Measurements from ENCODE around the gene HSPA9. TPM values are rescaled to one million over a fixed set of nuclear protein-coding genes. Genes with fewer than 3 reads are reported as not detected.

HSPA9 gene
- total RNA-seq (100 to 1,000 TPM; 157 to 427 (median 196) TPM), polyA plus RNA-seq (10 to 100 TPM; 68.8 to 78.2 (median 75.2) TPM)
- long read RNA-seq, donor 1, full-length matches to known transcripts: 11 of 11 reads
- long read RNA-seq, donor 1, partial matches to known transcripts: 0 of 11 reads
- long read RNA-seq, donor 1, other reads (novel, unspliced or antisense): 0 of 11 reads
- long read RNA-seq, donor 2, full-length matches to known transcripts: 22 of 32 reads
- long read RNA-seq, donor 2, partial matches to known transcripts: 10 of 32 reads
- long read RNA-seq, donor 2, other reads (novel, unspliced or antisense): 0 of 32 reads
- long read RNA-seq, donor 3, full-length matches to known transcripts: 20 of 26 reads
- long read RNA-seq, donor 3, partial matches to known transcripts: 6 of 26 reads
- long read RNA-seq, donor 3, other reads (novel, unspliced or antisense): 0 of 26 reads
- long read RNA-seq, donor 4, full-length matches to known transcripts: 3 of 3 reads
- long read RNA-seq, donor 4, partial matches to known transcripts: 0 of 3 reads
- long read RNA-seq, donor 4, other reads (novel, unspliced or antisense): 0 of 3 reads
- long read RNA-seq, donor 5, full-length matches to known transcripts: 35 of 47 reads
- long read RNA-seq, donor 5, partial matches to known transcripts: 12 of 47 reads
- long read RNA-seq, donor 5, other reads (novel, unspliced or antisense): 0 of 47 reads
- long read RNA-seq, donor 6, full-length matches to known transcripts: 64 of 140 reads
- long read RNA-seq, donor 6, partial matches to known transcripts: 76 of 140 reads
- long read RNA-seq, donor 6, other reads (novel, unspliced or antisense): 0 of 140 reads
- long read RNA-seq, donor 7, full-length matches to known transcripts: 36 of 36 reads
- long read RNA-seq, donor 7, partial matches to known transcripts: 0 of 36 reads
- long read RNA-seq, donor 7, other reads (novel, unspliced or antisense): 0 of 36 reads
- long read RNA-seq, donor 8, full-length matches to known transcripts: 37 of 78 reads
- long read RNA-seq, donor 8, partial matches to known transcripts: 41 of 78 reads
- long read RNA-seq, donor 8, other reads (novel, unspliced or antisense): 0 of 78 reads
- long read RNA-seq, donor 9, full-length matches to known transcripts: 27 of 32 reads
- long read RNA-seq, donor 9, partial matches to known transcripts: 5 of 32 reads
- long read RNA-seq, donor 9, other reads (novel, unspliced or antisense): 0 of 32 reads
- long read RNA-seq, donor 10, full-length matches to known transcripts: 22 of 22 reads
- long read RNA-seq, donor 10, partial matches to known transcripts: 0 of 22 reads
- long read RNA-seq, donor 10, other reads (novel, unspliced or antisense): 0 of 22 reads

DNA sequence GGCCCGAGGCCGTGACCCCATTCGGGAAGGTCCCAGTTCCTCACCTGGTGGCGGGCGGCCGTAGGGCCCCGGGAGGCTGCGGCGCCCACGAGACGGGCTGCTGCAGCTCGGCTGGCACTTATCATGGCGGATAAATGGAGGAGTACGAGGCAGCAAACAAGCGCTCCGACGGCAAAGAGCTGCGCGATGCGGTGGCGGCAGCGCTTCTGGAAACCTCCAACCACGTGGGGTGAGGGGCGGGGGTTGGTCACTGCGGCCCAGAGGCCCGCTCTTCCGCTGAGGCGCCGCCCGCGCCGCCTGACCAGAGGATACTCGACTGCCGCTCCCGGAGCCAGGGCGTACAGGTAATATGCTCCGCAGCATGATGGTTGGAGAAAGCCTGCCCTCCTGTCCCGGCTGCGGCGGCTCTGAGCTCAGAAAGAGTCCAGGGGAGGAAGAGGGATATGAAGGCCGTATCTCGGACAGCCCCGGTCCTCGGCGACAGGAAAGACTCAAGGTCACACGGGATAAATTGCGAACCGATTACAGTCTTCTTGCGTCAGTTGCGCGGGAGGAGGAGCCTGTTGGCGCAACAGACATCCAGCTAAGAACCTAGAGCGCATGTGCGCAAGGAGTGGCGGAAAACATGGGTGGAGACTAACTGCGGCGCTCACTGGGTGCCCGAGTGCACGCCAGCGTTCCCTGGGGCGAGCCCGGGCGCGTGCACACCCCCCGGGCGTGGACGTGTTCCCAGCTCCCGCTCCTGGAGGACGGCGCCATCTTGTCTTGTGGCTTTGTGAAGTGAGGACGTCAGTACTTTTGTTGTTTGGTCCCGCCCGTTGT is at the start of gene HSPA9:
HSPA9 (minus strand) TSS at position 208 of the 822 bp plus-strand sequence; CDS start at position 125, 83 bp downstream.
- WGBS, 5 donors: 0 to 8% (median 0%) methylated on average over 3 to 73 of the region's 73 CpGs
- H3K4me3 ChIP-seq: peak within 1 kb of the TSS; percentile 74 to 91 (median 82)

DNA sequence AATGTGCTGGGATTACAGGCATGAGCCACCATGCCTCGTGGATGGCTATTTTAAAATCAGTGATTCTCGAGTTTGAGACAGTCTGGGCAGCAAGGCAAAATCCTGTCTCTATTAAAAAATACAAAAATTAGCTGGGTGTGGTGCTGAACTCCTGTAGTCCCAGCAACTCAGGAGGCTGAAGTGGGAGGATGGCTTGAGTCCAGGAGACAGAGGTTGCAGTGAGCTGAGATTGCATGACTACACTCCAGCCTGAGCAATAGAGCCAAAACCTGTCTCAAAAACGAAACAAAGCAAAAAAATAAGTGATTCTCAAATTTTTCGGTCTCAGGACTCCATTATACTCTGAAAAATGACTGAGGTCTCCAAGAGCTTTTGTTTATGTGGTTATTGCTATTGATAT is 47.9 kb upstream of the HSPA9 start:
- Histone ChIP-seq H3K36me3 (no peaks in the 10 kb centered on the region), H3K4me3 (no peak overlapping the region), H3K9me3 (no peaks in the 10 kb centered on the region), H3K27ac (no peak overlapping the region), H3K4me1 (no peaks in the 10 kb centered on the region), H3K27me3 (no peaks in the 10 kb centered on the region)
- intact Hi-C loops (cut with DNase I; ENCODE audit: low total_unique reads): no loop called here
- no peak for TF ChIP-seq EP300 (IDR thresholded peaks at IDR 0.05)
- whole genome bisulfite sequencing, 5 donors: 65 to 80% (median 73%) methylated on average over 4 of the region's 4 CpGs
- peak in 1 of 2 donors; percentile 57 for DNase-seq

More for the DNA sequence above, at the start of gene HSPA9:
- H3K4me1 ChIP-seq: peaks cover 12 to 49% (median 40%) of the 10 kb centered on the region in 4 donors
- peaks cover 29 to 32% (median 31%) of the 10 kb centered on the region in 4 donors for H3K36me3 ChIP-seq
- no peaks in the 10 kb centered on the region for H3K9me3 ChIP-seq
- intact Hi-C loops (cut with DNase I; ENCODE audit: low total_unique reads): no loop called here
- peak within 1 kb of the TSS; percentile 95 to 99 (median 98) for H3K27ac ChIP-seq
- peak; percentile 99 to 100 for DNase-seq
- no peaks in the 10 kb centered on the region for H3K27me3 ChIP-seq
- peak in 2 of 4 donors; percentile 72 to 83 for TF ChIP-seq POLR2A (IDR thresholded peaks at IDR 0.05)
- TF ChIP-seq, protein P1, sequence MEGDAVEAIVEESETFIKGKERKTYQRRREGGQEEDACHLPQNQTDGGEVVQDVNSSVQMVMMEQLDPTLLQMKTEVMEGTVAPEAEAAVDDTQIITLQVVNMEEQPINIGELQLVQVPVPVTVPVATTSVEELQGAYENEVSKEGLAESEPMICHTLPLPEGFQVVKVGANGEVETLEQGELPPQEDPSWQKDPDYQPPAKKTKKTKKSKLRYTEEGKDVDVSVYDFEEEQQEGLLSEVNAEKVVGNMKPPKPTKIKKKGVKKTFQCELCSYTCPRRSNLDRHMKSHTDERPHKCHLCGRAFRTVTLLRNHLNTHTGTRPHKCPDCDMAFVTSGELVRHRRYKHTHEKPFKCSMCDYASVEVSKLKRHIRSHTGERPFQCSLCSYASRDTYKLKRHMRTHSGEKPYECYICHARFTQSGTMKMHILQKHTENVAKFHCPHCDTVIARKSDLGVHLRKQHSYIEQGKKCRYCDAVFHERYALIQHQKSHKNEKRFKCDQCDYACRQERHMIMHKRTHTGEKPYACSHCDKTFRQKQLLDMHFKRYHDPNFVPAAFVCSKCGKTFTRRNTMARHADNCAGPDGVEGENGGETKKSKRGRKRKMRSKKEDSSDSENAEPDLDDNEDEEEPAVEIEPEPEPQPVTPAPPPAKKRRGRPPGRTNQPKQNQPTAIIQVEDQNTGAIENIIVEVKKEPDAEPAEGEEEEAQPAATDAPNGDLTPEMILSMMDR (IDR thresholded peaks at IDR 0.05): no peak
- TF ChIP-seq EP300 (IDR thresholded peaks at IDR 0.05): no peak
- peak; percentile 92 to 97 (median 94) for TF ChIP-seq POLR2AphosphoS5 (IDR thresholded peaks at IDR 0.05)

DNA sequence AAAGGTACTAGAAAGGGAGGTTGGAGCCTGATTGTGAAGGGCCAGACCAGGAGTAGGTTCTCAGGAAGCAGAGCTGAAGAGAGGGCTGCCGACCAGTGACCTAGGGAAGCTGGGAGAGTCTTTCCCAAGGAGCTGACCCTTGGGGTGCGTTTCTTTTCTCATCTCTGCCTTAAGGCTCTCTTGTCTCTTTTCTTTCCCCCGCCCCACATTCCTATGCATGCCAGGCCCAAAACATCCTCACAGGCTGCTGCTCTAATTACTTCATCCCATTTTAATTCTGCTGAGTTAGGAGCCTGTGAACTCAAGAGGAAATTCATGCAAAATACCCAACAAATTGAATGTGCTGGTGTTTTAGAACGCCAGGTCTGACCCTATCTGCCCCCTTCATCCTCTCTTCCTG is 46.9 kb upstream of the HSPA9 start:
- no peak overlapping the region for H3K4me3 ChIP-seq
- intact Hi-C loops (cut with DNase I; ENCODE audit: low total_unique reads): no loop called here
- TF ChIP-seq, protein P1 (IDR thresholded peaks at IDR 0.05): no peak
- TF ChIP-seq EP300 (IDR thresholded peaks at IDR 0.05): no peak
- no peak for TF ChIP-seq POLR2AphosphoS5 (IDR thresholded peaks at IDR 0.05)
- no peak for TF ChIP-seq POLR2A (IDR thresholded peaks at IDR 0.05)
- no peak overlapping the region for H3K27ac ChIP-seq
- H3K4me1 ChIP-seq: no peaks in the 10 kb centered on the region
- H3K27me3 ChIP-seq: no peaks in the 10 kb centered on the region
- no peak for DNase-seq
- H3K9me3 ChIP-seq: no peaks in the 10 kb centered on the region
- WGBS, 5 donors: 82 to 92% (median 87%) methylated on average over 4 of the region's 4 CpGs
- no peaks in the 10 kb centered on the region for H3K36me3 ChIP-seq

DNA sequence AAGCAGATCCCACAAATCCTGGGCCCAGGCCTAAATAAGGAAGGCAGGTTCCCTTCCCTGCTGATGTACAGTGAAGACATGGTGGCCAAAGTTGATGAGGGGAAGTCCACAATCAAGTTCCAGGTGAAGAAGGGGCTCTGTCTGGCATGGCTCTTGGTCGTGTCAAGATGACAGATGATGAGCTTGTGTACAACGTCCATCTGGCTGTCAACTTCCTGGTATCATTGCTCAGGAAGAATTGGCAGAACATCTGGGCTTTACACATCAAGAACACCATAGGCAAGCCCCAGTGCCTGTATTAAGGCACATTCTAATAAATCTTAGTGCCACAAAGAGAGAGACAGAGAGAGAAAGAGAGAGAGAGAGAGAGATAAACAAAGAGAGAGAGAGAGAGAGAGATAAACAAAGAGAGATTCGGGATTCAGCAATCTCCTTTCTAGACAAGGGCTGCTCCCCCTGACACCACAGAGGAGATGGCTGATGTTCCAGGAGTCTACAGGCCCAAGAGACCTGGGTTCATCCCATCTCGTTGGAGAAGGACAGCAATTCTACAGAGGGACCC is 45.5 kb upstream of the HSPA9 start:
- DNase-seq: no peak
- TF ChIP-seq EP300 (IDR thresholded peaks at IDR 0.05) (no peak), POLR2A (IDR thresholded peaks at IDR 0.05) (no peak), POLR2AphosphoS5 (IDR thresholded peaks at IDR 0.05) (no peak)
- TF ChIP-seq, protein P1 (IDR thresholded peaks at IDR 0.05): no peak

More for the DNA sequence above, 45.5 kb upstream of the HSPA9 start:
- H3K4me3 ChIP-seq: no peak overlapping the region
- H3K9me3 ChIP-seq: no peaks in the 10 kb centered on the region
- H3K4me1 ChIP-seq: no peaks in the 10 kb centered on the region
- no peak overlapping the region for H3K27ac ChIP-seq
- intact Hi-C loops (cut with DNase I; ENCODE audit: low total_unique reads): no loop called here
- no peaks in the 10 kb centered on the region for H3K36me3 ChIP-seq
- H3K27me3 ChIP-seq: no peaks in the 10 kb centered on the region
- WGBS, 5 donors: 63 to 83% (median 71%) methylated on average over 4 of the region's 4 CpGs

Measured in stomach (tissue), 19 donors.